Activated naive CD8-positive, alpha-beta T cell treated with anti-CD3 and anti-CD28 coated beads for 36 hours (primary cell): ENCODE results near the gene BMAL1. TPM values are rescaled to one million over a fixed set of nuclear protein-coding genes. Genes with fewer than 3 reads are reported as not detected.
"Not testable (repeated sequence)": the region's sequence is repeated elsewhere in the genome, so short reads cannot be mapped to it uniquely, and the experiment has no call there.

Experiments used
- DNase-seq: peaks from one replicate; pipeline ENCODE4 v3.0.0; 2021
- H3K27ac Mint-ChIP-seq: one replicate; pipeline ENCODE4 v1.8.0; 2022; ENCODE audit warnings: mild to moderate bottlenecking, moderate library complexity, mixed read lengths
- H3K27me3 Mint-ChIP-seq: one replicate; pipeline ENCODE4 v1.8.0; 2022; ENCODE audit warnings: mild to moderate bottlenecking, mixed read lengths
- H3K36me3 Mint-ChIP-seq: one replicate; pipeline ENCODE4 v1.8.0; 2021; ENCODE audit warnings: mild to moderate bottlenecking, mixed read lengths
- H3K4me1 Mint-ChIP-seq: one replicate; pipeline ENCODE4 v1.8.0; 2021; ENCODE audit warnings: mixed read lengths
- H3K4me3 Mint-ChIP-seq: one replicate; pipeline ENCODE4 v1.8.0; 2022; ENCODE audit warnings: mild to moderate bottlenecking, moderate library complexity, mixed read lengths
- H3K9me3 Mint-ChIP-seq: one replicate; pipeline ENCODE4 v1.8.0; 2022; ENCODE audit warnings: mixed read lengths
- total RNA-seq, 2 experiments: library from RNA; stranded (reverse); gene quantifications; one replicate each; pipeline ENCODE4 v1.2.3, GENCODE V29; 2021

Gene BMAL1
- total RNA-seq, 2 experiments from 2014 or later, result 12.2 to 13.6 TPM

DNA sequence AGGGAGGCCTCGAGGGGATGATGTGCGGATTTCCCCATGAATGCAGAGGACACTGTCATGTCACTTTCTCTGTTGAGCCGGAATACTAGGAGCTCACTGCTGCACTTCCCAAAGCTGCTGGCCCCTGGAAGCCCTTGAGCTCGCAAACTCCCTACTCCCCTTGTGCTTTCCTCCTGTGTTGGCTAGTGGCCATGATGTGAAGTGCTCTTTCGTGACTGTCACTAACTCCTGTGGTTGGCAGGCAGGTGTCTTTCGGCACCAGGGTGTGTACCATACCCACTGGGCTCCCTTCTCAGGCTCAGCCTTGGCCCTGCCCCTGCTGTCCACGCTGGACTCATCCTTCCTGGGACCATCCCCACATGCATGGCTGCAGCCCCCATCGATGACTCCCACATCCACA is 99.2 kb downstream of the BMAL1 start:
- Mint-ChIP-seq H3K9me3 (no peaks in the 10 kb centered on the region), H3K27ac (no peak overlapping the region), H3K27me3 (no peaks in the 10 kb centered on the region), H3K4me1 (no peaks in the 10 kb centered on the region), H3K4me3 (no peak overlapping the region), H3K36me3 (peaks cover 14% of the 10 kb centered on the region)
- DNase-seq, result no peak

DNA sequence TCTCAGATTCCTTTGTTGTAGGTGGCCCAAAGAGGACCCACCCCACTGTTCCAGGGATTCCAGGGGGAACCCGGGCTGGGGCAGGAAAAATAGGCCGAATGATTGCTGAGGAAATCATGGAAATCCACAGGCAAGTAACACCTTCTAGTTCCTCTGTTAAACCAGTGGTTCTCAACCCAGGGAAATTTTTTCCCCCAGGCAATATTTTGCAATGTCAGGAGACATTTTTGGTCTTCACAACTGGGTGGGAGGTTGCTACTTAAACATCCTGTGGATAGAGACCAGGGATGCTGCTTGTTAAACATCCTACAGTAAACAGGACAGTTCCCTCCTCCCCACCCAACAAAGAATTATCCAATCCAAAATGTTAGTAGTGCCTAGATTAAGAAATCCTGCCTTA is 100.7 kb downstream of the BMAL1 start:
- Mint-ChIP-seq H3K4me3 (no peak overlapping the region), H3K9me3 (no peaks in the 10 kb centered on the region), H3K27ac (no peak overlapping the region), H3K4me1 (no peaks in the 10 kb centered on the region), H3K27me3 (no peaks in the 10 kb centered on the region), H3K36me3 (peaks cover 18% of the 10 kb centered on the region)
- DNase-seq, result no peak

DNA sequence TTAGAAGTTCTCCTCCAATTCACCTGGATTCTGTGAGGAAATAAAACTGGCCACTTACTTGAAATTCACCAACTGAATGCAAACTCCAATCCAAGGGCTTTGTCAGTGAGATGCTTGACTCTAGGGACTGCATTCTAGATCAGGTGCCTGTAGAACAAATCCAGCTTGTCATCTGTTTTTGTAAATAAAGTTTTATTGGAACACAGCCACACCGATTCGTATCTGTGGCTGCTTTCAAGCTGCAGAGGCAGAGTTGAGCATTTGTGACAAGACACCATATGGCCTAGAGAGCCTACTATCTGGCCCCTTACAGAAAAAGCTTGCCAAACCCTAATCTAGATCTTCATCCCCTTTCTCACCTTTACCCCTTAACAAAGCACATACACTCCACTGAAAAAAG is 103.1 kb downstream of the BMAL1 start:
- Mint-ChIP-seq H3K9me3 (no peaks in the 10 kb centered on the region), H3K36me3 (peaks cover 18% of the 10 kb centered on the region), H3K27me3 (no peaks in the 10 kb centered on the region), H3K4me1 (no peaks in the 10 kb centered on the region), H3K27ac (no peak overlapping the region), H3K4me3 (no peak overlapping the region)
- DNase-seq, result no peak

DNA sequence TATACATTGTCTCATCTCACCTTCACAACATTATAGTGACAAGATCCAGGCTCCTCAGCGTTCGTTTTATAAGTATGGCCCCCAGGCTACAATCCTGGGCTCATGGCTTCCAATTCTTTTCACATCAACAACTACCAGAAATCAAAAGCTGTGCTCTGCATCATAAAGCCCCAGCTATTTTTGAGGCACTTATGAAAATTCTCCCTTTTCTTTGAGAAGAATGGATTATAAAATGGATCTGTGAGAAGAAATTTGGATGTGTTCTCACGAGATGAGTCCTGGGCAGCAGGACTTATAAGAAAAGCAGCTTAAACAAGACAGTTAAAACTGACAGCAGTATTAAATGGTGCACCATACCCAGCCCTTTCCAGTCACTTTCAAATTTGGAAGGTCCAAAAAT is 105.2 kb downstream of the BMAL1 start:
- H3K4me3 Mint-ChIP-seq, result no peak overlapping the region
- no peaks in the 10 kb centered on the region for H3K27me3 Mint-ChIP-seq
- H3K9me3 Mint-ChIP-seq, result no peaks in the 10 kb centered on the region
- H3K27ac Mint-ChIP-seq, result no peak overlapping the region
- H3K4me1 Mint-ChIP-seq, result no peaks in the 10 kb centered on the region
- peaks cover 9% of the 10 kb centered on the region for H3K36me3 Mint-ChIP-seq
- no peak for DNase-seq

DNA sequence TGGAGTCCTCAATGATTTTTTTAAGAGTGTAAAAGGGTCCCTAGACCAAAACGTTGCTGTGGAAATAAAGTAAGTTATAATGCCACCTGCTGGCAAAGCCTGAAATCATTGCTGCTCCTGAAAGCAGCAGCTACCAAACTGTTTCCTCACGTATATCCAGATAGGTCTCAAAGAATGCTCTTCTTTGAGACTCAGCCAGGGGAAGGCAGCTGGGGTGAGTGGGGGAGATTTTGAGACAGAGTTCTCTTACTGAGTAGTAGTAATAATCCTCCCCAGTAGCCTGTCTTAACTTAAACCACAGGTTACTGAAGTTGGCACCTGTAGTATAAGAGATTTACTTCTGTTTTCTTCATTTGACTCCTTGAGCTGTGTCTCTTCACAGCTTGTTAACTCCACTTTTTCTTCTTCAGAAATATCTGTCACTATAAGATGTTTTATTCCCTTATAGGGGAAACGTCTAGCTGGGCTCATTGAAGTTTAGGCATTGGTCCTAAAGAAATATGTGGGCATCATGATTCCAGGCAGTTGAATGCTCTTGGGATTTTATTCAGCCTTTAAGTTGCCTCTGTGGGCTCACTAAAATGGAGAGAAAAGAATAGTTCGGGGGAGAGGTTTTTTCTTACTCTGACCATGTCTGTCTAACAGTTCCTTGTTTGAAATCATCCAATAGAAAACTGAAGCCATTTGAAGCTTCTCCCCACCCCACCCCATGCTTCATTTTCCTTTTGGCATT is 107.5 kb downstream of the BMAL1 start:
- DNase-seq, result peak; percentile 7
- Mint-ChIP-seq H3K36me3 (peaks cover 9% of the 10 kb centered on the region), H3K27me3 (no peaks in the 10 kb centered on the region), H3K27ac (no peak overlapping the region), H3K4me1 (peaks cover 2% of the 10 kb centered on the region), H3K9me3 (no peaks in the 10 kb centered on the region), H3K4me3 (no peak overlapping the region)

DNA sequence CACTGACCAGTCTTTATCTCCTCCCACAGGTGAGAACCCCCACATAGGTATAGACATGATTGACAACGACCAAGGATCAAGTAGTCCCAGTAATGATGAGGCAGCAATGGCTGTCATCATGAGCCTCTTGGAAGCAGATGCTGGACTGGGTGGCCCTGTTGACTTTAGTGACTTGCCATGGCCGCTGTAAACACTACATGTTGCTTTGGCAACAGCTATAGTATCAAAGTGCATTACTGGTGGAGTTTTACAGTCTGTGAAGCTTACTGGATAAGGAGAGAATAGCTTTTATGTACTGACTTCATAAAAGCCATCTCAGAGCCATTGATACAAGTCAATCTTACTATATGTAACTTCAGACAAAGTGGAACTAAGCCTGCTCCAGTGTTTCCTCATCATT is 109.0 kb downstream of the BMAL1 start:
- no peak for DNase-seq
- Mint-ChIP-seq H3K27me3 (no peaks in the 10 kb centered on the region), H3K9me3 (no peaks in the 10 kb centered on the region), H3K4me3 (no peak overlapping the region), H3K4me1 (peaks cover 2% of the 10 kb centered on the region), H3K36me3 (peaks cover 9% of the 10 kb centered on the region), H3K27ac (no peak overlapping the region)

DNA sequence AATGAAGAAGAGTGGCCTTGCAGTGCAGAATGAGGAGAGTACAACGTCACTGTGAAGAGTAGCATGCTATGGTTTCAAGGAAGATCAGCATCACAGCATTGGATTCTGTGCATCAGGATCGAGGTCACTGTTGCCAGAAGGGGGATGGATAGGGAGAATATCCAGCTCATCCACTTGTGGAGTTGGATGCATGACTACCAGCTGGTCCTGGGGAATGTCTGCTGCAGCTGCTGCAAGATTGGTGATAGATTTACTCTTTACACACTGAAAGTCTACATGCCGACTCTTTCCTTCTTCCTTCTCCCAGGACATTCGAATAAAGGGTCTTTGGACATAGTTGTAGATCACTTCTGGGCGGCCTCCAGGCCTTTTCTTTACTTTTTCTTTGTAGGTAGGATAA is 111.2 kb downstream of the BMAL1 start:
- Mint-ChIP-seq H3K4me3 (no peak overlapping the region), H3K36me3 (peaks cover 7% of the 10 kb centered on the region), H3K27me3 (no peaks in the 10 kb centered on the region), H3K9me3 (no peaks in the 10 kb centered on the region), H3K27ac (peak overlapping the region; percentile 60), H3K4me1 (peaks cover 2% of the 10 kb centered on the region)
- DNase-seq, result no peak

DNA sequence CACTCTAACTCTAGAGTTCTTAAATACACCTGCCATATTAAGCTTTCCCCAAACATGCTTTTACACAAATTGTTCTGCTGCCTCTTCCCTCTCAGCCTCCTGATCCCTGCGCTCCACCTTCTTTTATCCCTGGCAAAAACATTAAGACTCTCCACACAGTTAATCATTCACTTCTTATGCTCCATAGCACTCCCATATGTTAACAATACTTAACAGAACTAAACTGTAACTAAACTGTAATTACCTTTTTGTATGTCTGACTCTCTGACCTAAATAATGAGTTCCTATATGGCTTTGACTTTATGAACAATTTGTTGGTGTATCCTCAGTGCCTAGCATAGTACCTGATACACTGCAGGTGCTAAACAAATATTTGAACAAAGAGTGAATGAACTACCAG is 113.6 kb downstream of the BMAL1 start:
- Mint-ChIP-seq H3K4me3 (no peak overlapping the region), H3K36me3 (peaks cover 10% of the 10 kb centered on the region), H3K9me3 (peaks cover 1% of the 10 kb centered on the region), H3K27ac (peak overlapping the region; percentile 32), H3K27me3 (no peaks in the 10 kb centered on the region), H3K4me1 (peaks cover 2% of the 10 kb centered on the region)
- no peak for DNase-seq

DNA sequence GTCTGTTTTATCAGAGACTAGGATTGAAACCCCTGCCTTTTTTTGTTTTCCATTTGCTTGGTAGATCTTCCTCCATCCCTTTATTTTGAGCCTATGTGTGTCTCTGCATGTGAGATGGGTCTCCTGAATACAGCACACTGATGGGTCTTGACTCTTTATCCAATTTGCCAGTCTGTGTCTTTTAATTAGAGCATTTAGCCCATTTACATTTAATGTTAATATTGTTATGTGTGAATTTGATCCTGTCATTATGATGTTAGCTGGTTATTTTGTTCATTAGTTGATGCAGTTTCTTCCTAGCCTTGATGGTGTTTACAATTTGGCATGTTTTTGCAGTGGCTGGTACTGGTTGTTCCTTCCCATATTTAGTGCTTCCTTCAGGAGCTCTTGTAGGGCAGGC is 120.7 kb downstream of the BMAL1 start:
- H3K4me3 Mint-ChIP-seq, H3K4me1 Mint-ChIP-seq, H3K27ac Mint-ChIP-seq, H3K27me3 Mint-ChIP-seq, DNase-seq: not testable (repeated sequence)
- peaks cover 39% of the 10 kb centered on the region for H3K36me3 Mint-ChIP-seq
- H3K9me3 Mint-ChIP-seq, result peaks cover 17% of the 10 kb centered on the region

DNA sequence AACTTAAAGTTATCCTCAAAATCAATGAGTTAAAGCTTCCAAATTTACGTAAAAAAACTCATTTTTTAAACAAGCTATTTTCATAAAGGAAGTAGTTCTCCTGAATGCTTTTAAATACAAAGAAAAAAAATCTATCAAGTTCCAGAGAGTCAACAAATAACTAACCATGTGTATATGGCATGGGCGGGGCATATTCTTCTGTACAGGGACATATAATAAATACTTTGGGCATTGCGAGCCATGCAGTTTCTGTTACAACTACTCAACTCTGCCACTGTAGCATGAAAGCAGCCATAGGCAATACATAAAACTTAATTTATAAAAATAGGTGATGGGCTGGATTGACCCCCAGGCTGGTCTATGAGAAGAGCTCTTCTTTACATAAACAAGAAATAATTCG is 127.6 kb downstream of the BMAL1 start:
- Mint-ChIP-seq H3K27me3 (no peaks in the 10 kb centered on the region), H3K27ac (no peak overlapping the region), H3K4me3 (no peak overlapping the region), H3K9me3 (peaks cover 7% of the 10 kb centered on the region), H3K4me1 (no peaks in the 10 kb centered on the region), H3K36me3 (peaks cover 39% of the 10 kb centered on the region)
- DNase-seq, result no peak

DNA sequence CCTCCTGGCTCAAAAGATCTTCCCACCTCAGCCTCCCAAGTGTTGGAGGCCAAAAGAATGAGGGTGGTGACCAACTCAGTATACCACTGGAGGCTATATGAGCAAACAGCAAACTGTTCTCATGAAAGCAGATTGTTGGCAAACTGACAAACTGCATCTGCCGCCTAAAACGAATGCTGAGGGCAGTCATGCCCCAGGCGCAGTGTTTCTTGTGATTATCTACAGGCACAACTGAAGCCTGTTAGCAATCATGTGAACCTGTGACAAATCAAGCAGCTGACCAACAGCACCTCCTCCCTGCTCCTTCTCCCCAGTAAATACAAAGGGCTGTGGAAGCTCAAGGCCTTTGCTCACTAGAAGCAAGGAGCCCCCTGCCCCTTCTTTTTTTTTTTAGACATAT is 137.6 kb downstream of the BMAL1 start:
- H3K9me3 Mint-ChIP-seq, result no peaks in the 10 kb centered on the region
- peaks cover 2% of the 10 kb centered on the region for H3K4me1 Mint-ChIP-seq
- H3K27ac Mint-ChIP-seq, result no peak overlapping the region
- peaks cover 17% of the 10 kb centered on the region for H3K36me3 Mint-ChIP-seq
- H3K4me3 Mint-ChIP-seq, result no peak overlapping the region
- H3K27me3 Mint-ChIP-seq, result no peaks in the 10 kb centered on the region
- no peak for DNase-seq

DNA sequence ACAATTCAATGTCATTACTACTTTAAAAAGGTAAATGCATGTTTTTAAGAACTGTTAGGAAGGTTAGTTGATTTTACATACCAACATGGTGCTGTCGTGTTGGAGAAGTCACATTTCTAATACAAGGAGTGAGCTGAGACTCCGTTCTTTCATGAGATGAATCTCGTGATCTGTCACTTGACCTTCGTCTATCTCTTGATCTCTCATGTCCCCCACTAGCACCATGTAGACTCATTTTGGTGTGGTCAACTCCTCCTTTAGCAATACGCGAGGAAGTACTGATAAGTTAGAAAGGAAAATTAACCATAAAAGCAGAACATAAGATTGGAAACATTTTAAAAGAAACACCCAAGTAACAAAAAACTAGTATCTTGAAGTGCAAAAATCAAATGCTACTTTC is 144.0 kb downstream of the BMAL1 start:
- H3K27me3 Mint-ChIP-seq, result no peaks in the 10 kb centered on the region
- peaks cover 10% of the 10 kb centered on the region for H3K4me1 Mint-ChIP-seq
- H3K4me3 Mint-ChIP-seq, result no peak overlapping the region
- H3K36me3 Mint-ChIP-seq, result peaks cover 18% of the 10 kb centered on the region
- H3K27ac Mint-ChIP-seq, result peak overlapping the region; percentile 58
- peaks cover 4% of the 10 kb centered on the region for H3K9me3 Mint-ChIP-seq
- DNase-seq, result no peak

DNA sequence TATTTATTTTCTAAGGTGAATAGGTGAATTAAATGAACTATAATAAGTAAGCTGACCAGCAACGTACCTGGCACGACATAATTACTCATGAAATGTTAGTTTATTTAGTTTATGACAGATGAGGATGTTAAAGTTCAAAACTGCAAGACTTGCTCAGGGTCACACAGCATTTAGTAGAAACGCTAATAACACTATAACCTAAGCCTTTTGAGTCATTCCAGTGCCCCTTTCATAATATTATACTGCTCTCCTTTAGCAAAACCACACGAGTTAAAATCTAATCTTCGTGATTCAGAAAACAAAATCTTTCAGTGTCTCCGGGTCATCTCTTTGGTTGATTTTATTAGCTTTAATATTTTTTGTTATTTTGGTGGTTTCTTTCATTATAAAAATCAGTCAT is 145.8 kb downstream of the BMAL1 start:
- Mint-ChIP-seq H3K9me3 (peaks cover 18% of the 10 kb centered on the region), H3K27ac (no peak overlapping the region), H3K36me3 (peaks cover 28% of the 10 kb centered on the region), H3K4me3 (no peak overlapping the region), H3K4me1 (peaks cover 13% of the 10 kb centered on the region), H3K27me3 (no peaks in the 10 kb centered on the region)
- no peak for DNase-seq

DNA sequence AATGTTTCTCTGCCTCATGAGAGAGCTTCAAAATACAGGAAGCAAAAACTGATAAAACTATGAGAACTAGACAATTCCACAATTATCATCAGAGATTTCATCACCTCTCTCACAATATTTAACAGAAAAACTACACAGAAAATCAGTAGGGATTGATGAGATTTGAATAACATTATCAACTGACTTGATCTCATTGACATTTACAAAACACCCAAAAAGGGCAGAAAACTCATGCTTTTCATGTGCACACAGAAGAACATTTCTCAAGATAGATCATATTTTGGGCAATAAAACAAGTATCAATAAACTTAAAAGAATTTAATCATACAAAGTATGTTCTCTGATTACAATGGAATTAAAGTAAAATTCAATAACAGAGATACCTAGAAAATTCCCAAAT is 149.8 kb downstream of the BMAL1 start:
- Mint-ChIP-seq H3K4me1 (peaks cover 16% of the 10 kb centered on the region), H3K9me3 (peaks cover 30% of the 10 kb centered on the region), H3K27ac (no peak overlapping the region), H3K36me3 (peaks cover 42% of the 10 kb centered on the region), H3K27me3 (no peaks in the 10 kb centered on the region), H3K4me3 (no peak overlapping the region)
- no peak for DNase-seq

DNA sequence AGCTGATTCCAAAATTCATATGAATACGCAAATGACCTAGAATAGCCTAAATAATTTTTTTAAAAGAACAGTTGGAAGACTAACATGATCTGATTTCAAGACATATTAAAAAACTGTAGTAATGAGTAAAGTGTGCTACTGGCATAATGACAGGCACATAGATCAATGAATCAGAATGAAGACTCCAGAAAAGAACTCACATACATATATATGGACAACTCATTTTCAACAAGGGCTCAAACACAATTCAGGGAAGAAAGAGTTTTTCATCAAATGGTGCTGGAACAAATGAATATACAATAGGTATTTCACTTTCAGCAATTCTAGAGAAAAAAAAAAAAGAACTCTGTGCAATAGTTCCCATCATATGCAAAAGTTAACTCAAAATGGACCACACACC is 151.7 kb downstream of the BMAL1 start:
- H3K27ac Mint-ChIP-seq, result no peak overlapping the region
- peaks cover 42% of the 10 kb centered on the region for H3K36me3 Mint-ChIP-seq
- peaks cover 20% of the 10 kb centered on the region for H3K4me1 Mint-ChIP-seq
- no peaks in the 10 kb centered on the region for H3K27me3 Mint-ChIP-seq
- DNase-seq, result no peak
- no peak overlapping the region for H3K4me3 Mint-ChIP-seq
- peaks cover 30% of the 10 kb centered on the region for H3K9me3 Mint-ChIP-seq

DNA sequence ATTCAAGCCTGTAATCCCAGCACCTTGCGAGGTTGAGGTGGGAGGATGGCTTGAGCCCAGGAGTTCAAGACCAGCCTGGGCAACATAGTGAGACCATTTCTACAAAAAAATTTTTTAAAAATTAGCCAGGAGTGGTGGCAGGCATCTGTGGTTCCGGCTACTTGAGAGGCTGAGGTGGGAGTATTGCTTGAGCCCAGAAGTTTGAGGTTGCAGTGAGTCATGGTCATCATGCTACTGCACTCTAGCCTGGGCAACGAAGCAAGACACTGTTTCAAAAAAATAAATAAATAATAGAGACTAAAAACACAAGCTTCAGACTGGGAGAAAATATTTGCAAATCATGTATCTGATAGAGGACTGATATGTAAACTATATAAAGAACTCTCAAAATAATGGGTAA is 152.2 kb downstream of the BMAL1 start:
- Mint-ChIP-seq H3K9me3 (peaks cover 30% of the 10 kb centered on the region), H3K4me3 (no peak overlapping the region), H3K36me3 (peaks cover 41% of the 10 kb centered on the region), H3K27me3 (no peaks in the 10 kb centered on the region), H3K27ac (no peak overlapping the region), H3K4me1 (peaks cover 19% of the 10 kb centered on the region)
- no peak for DNase-seq
